H1 (cell line): Measurements from ENCODE around the gene PXDN. TPM values are rescaled to one million over a fixed set of nuclear protein-coding genes. Genes with fewer than 3 reads are reported as not detected.
A peak's percentile ranks its signal among the peaks of the same experiment; 100 is the strongest.

Experiments
- CTCF ChIA-PET: fragments of 300-600 bp; sonication (Branson Sonifier 250); formaldehyde crosslinking; loops from one replicate; lab custom pipeline; 2021; ENCODE audit not compliant: partially characterized antibody; lab: Charles Lee
- POLR2A ChIA-PET: fragments of 300-600 bp; sonication (Branson Sonifier 250); formaldehyde crosslinking; loops from one replicate; lab custom pipeline; 2021; ENCODE audit warnings: inconsistent platforms; ENCODE audit not compliant: partially characterized antibody; lab: Charles Lee
- DNase-seq, 2 experiments: peaks; one replicate each; pipeline versions ENCODE4 v3.0.0 to v3.0.0-alpha.2; 2010 to 2022; ENCODE audit warnings: low spot score in 2 of 2, low read depth in 1 of 2, mixed read lengths in 1 of 2
- FAIRE-seq: peaks from 2 replicates; lab custom pipeline; 2011; peaks lifted over from hg19 to GRCh38; lab: Jason Lieb, UNC
- H2AFZ ChIP-seq: 2 replicates; pipeline ENCODE4 v1.8.1; 2012; ENCODE audit warnings: low read length, inconsistent platforms
- H2AK5ac ChIP-seq: 2 replicates; pipeline ENCODE4 v1.6.1; 2013; ENCODE audit warnings: low read depth, low read length
- H2BK120ac ChIP-seq: replicated peaks from 2 replicates; pipeline ENCODE3; 2013; ENCODE audit warnings: low read depth, low read length, inconsistent platforms
- H2BK12ac ChIP-seq: 2 replicates; pipeline ENCODE4 v1.6.1; 2013; ENCODE audit warnings: low read depth, low read length
- H2BK15ac ChIP-seq: 2 replicates; pipeline ENCODE4 v1.6.1; 2013; ENCODE audit warnings: low read length
- H2BK20ac ChIP-seq: 2 replicates; pipeline ENCODE4 v1.6.1; 2013; ENCODE audit warnings: low read length
- H2BK5ac ChIP-seq: 2 replicates; pipeline ENCODE4 v1.6.1; 2013; ENCODE audit warnings: low read depth, low read length
- H3K14ac ChIP-seq: 2 replicates; pipeline ENCODE4 v1.6.1; 2013; ENCODE audit warnings: inconsistent platforms; ENCODE audit not compliant: insufficient read length
- H3K18ac ChIP-seq: 2 replicates; pipeline ENCODE4 v1.6.1; 2013; ENCODE audit warnings: low read length; ENCODE audit errors: extremely low read depth
- H3K23ac ChIP-seq: 2 replicates; pipeline ENCODE4 v1.6.1; 2013; ENCODE audit warnings: inconsistent platforms; ENCODE audit not compliant: insufficient read length
- H3K23me2 ChIP-seq: 2 replicates; pipeline ENCODE4 v1.6.1; 2013; ENCODE audit warnings: low read depth, low read length
- H3K27ac ChIP-seq: 2 replicates; pipeline ENCODE4 v1.6.1; 2011; ENCODE audit warnings: low read depth, low read length, inconsistent platforms
- H3K27me3 ChIP-seq, 4 experiments: replicated peaks in 1 of 4; 1 replicate in 1 of 4; 2 replicates in 3 of 4; pipeline versions ENCODE4 v1.6.1 to v1.8.1; 2011 to 2013; ENCODE audit warnings: low read length in 3 of 4, mild to moderate bottlenecking in 3 of 4, inconsistent platforms in 2 of 4, mixed read lengths in 2 of 4, moderate library complexity in 1 of 4; ENCODE audit not compliant: control insufficient read depth in 3 of 4, insufficient read depth in 3 of 4; ENCODE audit errors: extremely low read depth in 1 of 4
- H3K36me3 ChIP-seq, 4 experiments: 2 replicates each; pipeline versions ENCODE4 v1.6.1 to v1.8.1; 2011 to 2013; ENCODE audit warnings: mild to moderate bottlenecking in 4 of 4, low read length in 3 of 4, moderate library complexity in 2 of 4, control low read depth in 1 of 4, inconsistent platforms in 1 of 4; ENCODE audit not compliant: insufficient read depth in 4 of 4, control insufficient read depth in 2 of 4
- H3K4ac ChIP-seq: replicated peaks from 2 replicates; pipeline ENCODE3; 2013; ENCODE audit warnings: low read length, low read depth, mixed read lengths, inconsistent platforms; ENCODE audit not compliant: insufficient read length
- H3K4me1 ChIP-seq, 4 experiments: replicated peaks in 1 of 4; 1 replicate in 1 of 4; 2 replicates in 3 of 4; pipeline versions ENCODE4 v1.6.1 to v1.8.1; 2011 to 2013; ENCODE audit warnings: low read length in 3 of 4, inconsistent platforms in 2 of 4, mixed read lengths in 1 of 4; ENCODE audit not compliant: insufficient read depth in 4 of 4, control insufficient read depth in 3 of 4
- H3K4me2 ChIP-seq, 2 experiments: 2 replicates each; pipeline versions ENCODE4 v1.6.1 to v1.8.1; 2011 to 2013; ENCODE audit warnings: low read depth in 2 of 2, low read length in 2 of 2, control low read depth in 1 of 2, inconsistent platforms in 1 of 2, mild to moderate bottlenecking in 1 of 2; ENCODE audit not compliant: insufficient read depth in 1 of 2
- H3K4me3 ChIP-seq, 4 experiments: fragments of 200-600, 300-600 bp in 1 of 4; sonication (generic), shearing (Covaris generic), sonication (Bioruptor Twin) in 1 of 4; 2 replicates each; pipeline versions ENCODE4 v1.5.1 to v1.8.1; 2011 to 2016; ENCODE audit warnings: low read length in 4 of 4, low read depth in 3 of 4, control low read depth in 2 of 4, inconsistent platforms in 2 of 4, mild to moderate bottlenecking in 2 of 4, mixed read lengths in 1 of 4, moderate library complexity in 1 of 4; ENCODE audit not compliant: insufficient read depth in 2 of 4; ENCODE audit errors: extremely low read depth in 1 of 4
- H3K56ac ChIP-seq: replicated peaks from 2 replicates; pipeline ENCODE3; 2013; ENCODE audit warnings: low read depth, mild to moderate bottlenecking, mixed read lengths, low read length, inconsistent platforms; ENCODE audit not compliant: insufficient read length
- H3K79me1 ChIP-seq: 2 replicates; pipeline ENCODE4 v1.6.1; 2013; ENCODE audit warnings: low read depth, low read length, control low read depth
- H3K79me2 ChIP-seq, 2 experiments: 2 replicates each; pipeline versions ENCODE4 v1.6.1 to v1.8.1; 2012 to 2013; ENCODE audit warnings: low read length in 2 of 2, mild to moderate bottlenecking in 2 of 2, inconsistent platforms in 1 of 2; ENCODE audit not compliant: insufficient read depth in 2 of 2, control insufficient read depth in 1 of 2
- H3K9ac ChIP-seq, 4 experiments: replicated peaks in 1 of 4; 1 replicate in 1 of 4; 2 replicates in 3 of 4; pipeline versions ENCODE4 v1.6.1 to v1.8.1; 2011 to 2013; ENCODE audit warnings: low read depth in 3 of 4, low read length in 3 of 4, control low read depth in 2 of 4, mild to moderate bottlenecking in 2 of 4, moderate library complexity in 2 of 4, inconsistent platforms in 1 of 4; ENCODE audit errors: extremely low read depth in 1 of 4
- H3K9me3 ChIP-seq, 2 experiments: 2 replicates each; pipeline versions ENCODE4 v1.6.1 to v1.8.1; 2012 to 2013; ENCODE audit warnings: mild to moderate bottlenecking in 2 of 2, moderate library complexity in 2 of 2, control low read depth in 1 of 2, inconsistent platforms in 1 of 2, low read depth in 1 of 2, low read length in 1 of 2, mixed read lengths in 1 of 2; ENCODE audit not compliant: insufficient read depth in 2 of 2
- H4K20me1 ChIP-seq, 2 experiments: replicated peaks in 1 of 2; 2 replicates each; pipeline versions ENCODE3 to v1.8.1; 2011 to 2013; ENCODE audit warnings: inconsistent platforms in 2 of 2, low read length in 2 of 2, mild to moderate bottlenecking in 1 of 2; ENCODE audit not compliant: insufficient read depth in 2 of 2, control insufficient read depth in 1 of 2
- H4K5ac ChIP-seq: 2 replicates; pipeline ENCODE4 v1.6.1; 2013; ENCODE audit warnings: low read length, low read depth, mixed read lengths, inconsistent platforms; ENCODE audit not compliant: insufficient read length
- H4K8ac ChIP-seq: 2 replicates; pipeline ENCODE4 v1.8.0; 2013; ENCODE audit warnings: mild to moderate bottlenecking, moderate library complexity, low read length, inconsistent platforms; ENCODE audit not compliant: insufficient read depth; ENCODE audit errors: extremely low read depth
- H4K91ac ChIP-seq: replicated peaks from 2 replicates; pipeline ENCODE3; 2013; ENCODE audit warnings: low read length, mixed read lengths, inconsistent platforms; ENCODE audit not compliant: insufficient read length
- ASH2L ChIP-seq: fragments of 200-600, 300-600 bp; sonication (generic); IDR thresholded peaks from one replicate; pipeline ENCODE4 v1.7.1; 2017; ENCODE audit warnings: low read length
- CEBPB ChIP-seq: IDR thresholded peaks from 2 replicates; pipeline ENCODE4 v1.6.1; 2012; ENCODE audit warnings: low read depth, low read length
- CHD2 ChIP-seq: IDR thresholded peaks from 2 replicates; pipeline ENCODE4 v1.6.1; 2012; ENCODE audit warnings: low read length, improper control_type of control experiment
- FOSL1 ChIP-seq: IDR thresholded peaks from 2 replicates; pipeline ENCODE4 v1.6.1; 2011; ENCODE audit warnings: mild to moderate bottlenecking, low read depth, low read length, moderate library complexity; ENCODE audit not compliant: insufficient read depth
- KDM4A ChIP-seq: IDR thresholded peaks from one replicate; pipeline ENCODE4 v1.7.1; 2012; ENCODE audit warnings: low read depth, mild to moderate bottlenecking, moderate library complexity, low read length, inconsistent platforms; ENCODE audit not compliant: severe bottlenecking
- MAX ChIP-seq: IDR thresholded peaks from 2 replicates; pipeline ENCODE4 v1.6.1; 2012; ENCODE audit warnings: inconsistent platforms
- POU5F1 ChIP-seq: IDR thresholded peaks from 2 replicates; pipeline ENCODE4 v1.6.1; 2011; ENCODE audit warnings: low read depth, mild to moderate bottlenecking, low read length, moderate library complexity
- RBBP5 ChIP-seq: IDR thresholded peaks from 2 replicates; pipeline ENCODE4 v1.7.1; 2012; ENCODE audit warnings: low read depth, mild to moderate bottlenecking, inconsistent platforms, low read length, moderate library complexity, borderline replicate concordance
- RFX5 ChIP-seq: IDR thresholded peaks from 2 replicates; pipeline ENCODE4 v1.6.1; 2011; ENCODE audit warnings: low read depth, low read length, improper control_type of control experiment, borderline replicate concordance
- SIX5 ChIP-seq: IDR thresholded peaks from 2 replicates; pipeline ENCODE4 v1.6.1; 2011; ENCODE audit warnings: mild to moderate bottlenecking, low read depth, low read length
- WGBS, 2 experiments: shearing (Covaris generic) in 1 of 2; methylation state at CpG; one replicate each; pipeline versions ENCODE4 v1.1.6 to v1.1.7; 2013 to 2015; ENCODE audit warnings: low lambda C conversion rate in 2 of 2, mixed read lengths in 2 of 2, inconsistent platforms in 1 of 2, low coverage in 1 of 2, missing lambda C conversion rate in 1 of 2; ENCODE audit not compliant: insufficient replicate concordance in 2 of 2, insufficient coverage in 1 of 2, insufficient read length in 1 of 2; ENCODE audit errors: extremely low coverage in 1 of 2, missing lambda C conversion rate in 1 of 2; 5-methylcytosine and 5-hydroxymethylcytosine counted together
- polyA plus RNA-seq, 7 experiments: library from polyadenylated mRNA; depleted of rRNA in 3 of 7; stranded (reverse) in 5 of 7; unstranded in 2 of 7; fragments of >200 nt in 5 of 7; fragments of 200-250 nt in 2 of 7; gene quantifications; 1 replicate in 5 of 7; 2 replicates in 1 of 7; 4 replicates in 1 of 7; pipeline versions ENCODE4 v1.2.1 to v1.2.3, GENCODE V29; 2011 to 2013; ENCODE audit warnings: missing spikeins in 2 of 7, mixed read lengths in 2 of 7
- total RNA-seq: library from RNA; stranded (reverse); fragmentation: NEBNext Ultra II Directional; extraction: Animal tissue kit (Norgen Biotek cat#: 25700); gene quantifications from 2 replicates; pipeline ENCODE4 v1.2.1, GENCODE V29; 2021

PXDN gene
- total and polyA plus RNA-seq, 2 of the 8 experiments (the other 6 are each of a cell fraction or from before 2014, with no cell fraction given), result 104 to 141 TPM

GRCh38 chr2:1766851-1767811 is 22.8 kb upstream of the PXDN start:
- CTCF ChIA-PET, result interaction anchor here (0.6 to 7.5 kb wide), 25 partner anchors 11 to 221 kb away, joined by 3 to 133 read pairs (median 5); no protein-coding TSS in a partner anchor
- Histone ChIP-seq H2AFZ (no peak overlapping the region), H3K18ac (peak overlapping the region; percentile 78), H2BK12ac (peak overlapping the region; percentile 96; the same call in 1 of the 2 replicates), H3K9ac (no peak overlapping the region), H3K56ac (no peak overlapping the region), H3K79me1 (no peaks in the 10 kb centered on the region), H3K4ac (peak overlapping the region; percentile 66), H4K8ac (no peak overlapping the region; the same call in none of the 2 replicates), H2AK5ac (no peak overlapping the region), H3K23ac (no peak overlapping the region), H4K91ac (peak overlapping the region; percentile 61), H4K5ac (peak overlapping the region; percentile 40), H2BK5ac (no peak overlapping the region), H3K4me1 (peaks cover 3 to 20% (median 14%) of the 10 kb centered on the region in 4 experiments), H3K4me3 (no peak overlapping the region; a peak in 2 of 8 replicates), H2BK120ac (peak overlapping the region; percentile 67), H4K20me1 (no peaks in the 10 kb centered on the region), H3K4me2 (peak overlapping the region in 1 of 2 experiments; percentile 4; a peak in 1 of 4 replicates), H3K14ac (no peak overlapping the region), H3K36me3 (no peaks in the 10 kb centered on the region), H3K27ac (no peak overlapping the region), H2BK15ac (peak overlapping the region; percentile 50; the same call in 1 of the 2 replicates), H3K9me3 (no peaks in the 10 kb centered on the region), H3K23me2 (no peaks in the 10 kb centered on the region), H3K79me2 (no peaks in the 10 kb centered on the region), H3K27me3 (no peaks in the 10 kb centered on the region; a peak in 1 of 7 replicates), H2BK20ac (no peak overlapping the region; the same call in 1 of the 2 replicates)
- 71% methylated on average over 29 of the region's 30 CpGs; no CpG with 5 or more reads in 1 of the 2 experiments for WGBS, 2 experiments
- no peak for FAIRE-seq
- POLR2A ChIA-PET, result interaction anchor here (0.8 to 1.9 kb wide), 8 partner anchors 9 to 176 kb away, joined by 3 to 9 read pairs (median 4); partner anchors contain the start of gene PXDN
- no peak for DNase-seq
- no peak for TF ChIP-seq RBBP5
- TF ChIP-seq FOSL1, result no peak
- no peak for TF ChIP-seq KDM4A
- TF ChIP-seq MAX, result peak; percentile 51
- peak; percentile 24 for TF ChIP-seq ASH2L
- no peak for TF ChIP-seq SIX5
- no peak for TF ChIP-seq RFX5
- TF ChIP-seq CHD2, result no peak
- TF ChIP-seq POU5F1, result no peak
- no peak for TF ChIP-seq CEBPB
